Lower leg skin (tissue), 4 donors: ENCODE measurements around the gene MX1. TPM values are rescaled to one million over a fixed set of nuclear protein-coding genes. Genes with fewer than 3 reads are reported as not detected.

ENCODE experiments used
- DNase-seq, 2 donors: peaks; one replicate each; pipeline ENCODE4 v3.0.0-alpha.2; 2019; ENCODE audit warnings: low spot score in 2 of 2
- H3K4me3 ChIP-seq: fragments of 200-600 bp; sonication (generic); 2 replicates; pipeline ENCODE4 v1.5.1; 2017; ENCODE audit warnings: mild to moderate bottlenecking, low read depth; ENCODE audit not compliant: poor library complexity, severe bottlenecking
- POLR2A ChIP-seq, 2 donors: fragments of 450-650 bp; IDR thresholded peaks; one replicate each; pipeline ENCODE4 v1.6.1; 2016 to 2017; ENCODE audit warnings: antibody characterized with exemption in 2 of 2, mild to moderate bottlenecking in 1 of 2, moderate library complexity in 1 of 2
- WGBS, 2 donors: methylation state at CpG; one replicate each; pipeline ENCODE4 v1.1.5; 2018; 5-methylcytosine and 5-hydroxymethylcytosine counted together
- intact Hi-C: fragments of 100-400 bp; cut with DNase I; formaldehyde crosslinking; loops from one replicate; pipeline ENCODE4 v1.15.0; 2023; ENCODE audit warnings: low total_unique reads
- total RNA-seq, 4 donors: library from RNA; depleted of rRNA; stranded (reverse); fragments of >200 nt; gene quantifications; one replicate each; pipeline ENCODE4 v1.1.0, GENCODE V29; 2016
- TF ChIP-seq, protein P1 (sequence below), 3 donors: fragments of 450-650 bp; IDR thresholded peaks; one replicate each; pipeline ENCODE4 v1.5.1; 2016; ENCODE audit warnings: antibody characterized with exemption in 3 of 3, mild to moderate bottlenecking in 3 of 3, moderate library complexity in 2 of 3

Gene MX1
- total RNA-seq, 4 donors from 2014 or later, result 3.3 to 15.1 (median 9.1) TPM

GRCh38 chr21:41483973-41484372 is 57.9 kb downstream of the MX1 start:
- intact Hi-C loops, result no loop called here
- 81 to 91% methylated on average over 4 of the region's 4 CpGs for WGBS, 2 donors

GRCh38 chr21:41487082-41487481 is 61.0 kb downstream of the MX1 start:
- no peak overlapping the region for H3K4me3 ChIP-seq
- intact Hi-C loops, result no loop called here
- no peak for TF ChIP-seq POLR2A (IDR thresholded peaks at IDR 0.05)
- TF ChIP-seq, protein P1, sequence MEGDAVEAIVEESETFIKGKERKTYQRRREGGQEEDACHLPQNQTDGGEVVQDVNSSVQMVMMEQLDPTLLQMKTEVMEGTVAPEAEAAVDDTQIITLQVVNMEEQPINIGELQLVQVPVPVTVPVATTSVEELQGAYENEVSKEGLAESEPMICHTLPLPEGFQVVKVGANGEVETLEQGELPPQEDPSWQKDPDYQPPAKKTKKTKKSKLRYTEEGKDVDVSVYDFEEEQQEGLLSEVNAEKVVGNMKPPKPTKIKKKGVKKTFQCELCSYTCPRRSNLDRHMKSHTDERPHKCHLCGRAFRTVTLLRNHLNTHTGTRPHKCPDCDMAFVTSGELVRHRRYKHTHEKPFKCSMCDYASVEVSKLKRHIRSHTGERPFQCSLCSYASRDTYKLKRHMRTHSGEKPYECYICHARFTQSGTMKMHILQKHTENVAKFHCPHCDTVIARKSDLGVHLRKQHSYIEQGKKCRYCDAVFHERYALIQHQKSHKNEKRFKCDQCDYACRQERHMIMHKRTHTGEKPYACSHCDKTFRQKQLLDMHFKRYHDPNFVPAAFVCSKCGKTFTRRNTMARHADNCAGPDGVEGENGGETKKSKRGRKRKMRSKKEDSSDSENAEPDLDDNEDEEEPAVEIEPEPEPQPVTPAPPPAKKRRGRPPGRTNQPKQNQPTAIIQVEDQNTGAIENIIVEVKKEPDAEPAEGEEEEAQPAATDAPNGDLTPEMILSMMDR (IDR thresholded peaks at IDR 0.05), result no peak
- DNase-seq, result no peak
- WGBS, 2 donors, result 79 to 87% methylated on average over 6 of the region's 6 CpGs

More at GRCh38 chr21:41483973-41484372, 57.9 kb downstream of the MX1 start:
- no peak for DNase-seq
- no peak overlapping the region for H3K4me3 ChIP-seq
- TF ChIP-seq, protein P1 (IDR thresholded peaks at IDR 0.05), result no peak
- no peak for TF ChIP-seq POLR2A (IDR thresholded peaks at IDR 0.05)

- intact Hi-C loops, result no loop called here
Measured at GRCh38 chr21:41488080-41488479, 62.0 kb downstream of the MX1 start.

DNA sequence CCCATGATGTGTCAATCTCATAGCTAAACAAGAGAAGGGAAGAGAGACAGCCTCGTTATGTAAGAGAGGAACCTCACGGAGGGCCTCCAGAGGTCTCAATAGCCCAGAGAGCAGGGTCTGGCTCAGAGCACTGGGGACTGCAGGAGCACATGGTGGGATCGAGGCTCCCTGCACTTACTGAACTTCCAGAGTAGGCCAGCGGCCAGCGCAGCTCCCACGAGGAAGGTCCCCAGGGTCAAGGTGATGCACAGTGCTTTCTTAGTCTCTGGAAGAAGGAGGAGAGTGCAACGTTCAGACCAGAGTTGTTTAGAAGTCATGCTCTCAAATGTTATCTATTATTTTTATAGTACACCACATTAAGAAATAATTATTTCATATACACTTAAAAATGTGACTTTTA is 63.3 kb downstream of the MX1 start:
- H3K4me3 ChIP-seq, result no peak overlapping the region
- DNase-seq, result no peak
- intact Hi-C loops, result no loop called here
- TF ChIP-seq POLR2A (IDR thresholded peaks at IDR 0.05), result no peak
- TF ChIP-seq, protein P1 (IDR thresholded peaks at IDR 0.05), result no peak
- WGBS, 2 donors, result 84% methylated on average over 7 of the region's 7 CpGs

More at GRCh38 chr21:41488080-41488479, 62.0 kb downstream of the MX1 start:
- H3K4me3 ChIP-seq, result no peak overlapping the region
- TF ChIP-seq, protein P1 (IDR thresholded peaks at IDR 0.05), result no peak
- no peak for TF ChIP-seq POLR2A (IDR thresholded peaks at IDR 0.05)
- DNase-seq, result no peak
- WGBS, 2 donors, result 85 to 87% methylated on average over 12 to 14 of the region's 14 CpGs

DNA sequence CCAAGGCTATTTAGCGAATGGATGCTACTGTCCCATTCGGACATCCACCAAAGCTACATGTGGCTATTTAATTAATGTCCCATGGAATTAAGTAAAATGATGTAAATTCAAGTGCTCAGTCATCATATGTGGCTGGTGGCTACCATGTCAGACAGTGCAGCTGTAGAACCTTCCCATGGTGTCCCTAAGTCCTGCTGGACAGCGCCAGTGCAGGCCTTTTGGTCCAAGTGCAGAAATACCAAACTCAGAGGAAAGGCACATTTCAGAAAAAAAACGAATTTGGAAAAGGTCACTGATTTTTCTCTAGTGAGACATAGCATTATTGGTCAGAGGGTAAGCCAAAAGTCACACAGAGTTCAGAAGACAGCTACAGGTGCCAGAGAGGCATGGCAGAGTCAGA is 64.3 kb downstream of the MX1 start:
- intact Hi-C loops, result no loop called here
- no peak overlapping the region for H3K4me3 ChIP-seq
- TF ChIP-seq, protein P1 (IDR thresholded peaks at IDR 0.05), result no peak
- no peak for TF ChIP-seq POLR2A (IDR thresholded peaks at IDR 0.05)
- WGBS, 2 donors, result 74 to 81% methylated on average over 4 of the region's 4 CpGs
- DNase-seq, result no peak

DNA sequence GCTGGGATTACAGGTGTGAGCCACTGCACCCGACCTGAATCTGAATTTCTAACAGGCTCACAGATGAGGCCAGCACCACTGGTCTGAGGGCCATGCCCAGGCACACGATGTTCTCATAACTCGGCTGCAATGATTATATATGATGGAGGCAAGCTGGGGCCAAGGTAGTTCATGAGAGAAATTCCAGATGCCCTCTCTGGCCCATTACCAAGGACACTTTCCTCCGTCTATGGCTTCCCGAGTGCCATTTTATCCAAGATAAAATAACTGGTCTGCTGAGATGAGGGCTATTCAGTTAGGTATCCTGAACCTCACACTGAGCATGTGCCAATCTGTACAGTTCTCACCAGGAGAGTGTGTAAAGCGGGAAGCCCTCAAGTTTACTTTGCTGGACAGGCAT is 65.4 kb downstream of the MX1 start:
- no peak for TF ChIP-seq POLR2A (IDR thresholded peaks at IDR 0.05)
- TF ChIP-seq, protein P1 (IDR thresholded peaks at IDR 0.05), result no peak
- WGBS, 2 donors, result 86 to 88% methylated on average over 6 of the region's 6 CpGs
- DNase-seq, result no peak
- intact Hi-C loops, result no loop called here
- H3K4me3 ChIP-seq, result no peak overlapping the region
